Stimulated activated CD4-positive, alpha-beta T cell treated with anti-CD3 and anti-CD28 coated beads, TNF-alpha, amount 100 ng/mL, for 48 hours (primary cell): ENCODE data around the gene FBXO27.
"Not testable (repeated sequence)": the region's sequence is repeated elsewhere in the genome, so short reads cannot be mapped to it uniquely, and the experiment has no call there.

ENCODE experiments used
- DNase-seq, 3 donors: peaks; one replicate each; pipeline ENCODE4 v3.0.0-alpha.2; 2020; ENCODE audit warnings: low read depth in 3 of 3

The FBXO27 gene

DNA sequence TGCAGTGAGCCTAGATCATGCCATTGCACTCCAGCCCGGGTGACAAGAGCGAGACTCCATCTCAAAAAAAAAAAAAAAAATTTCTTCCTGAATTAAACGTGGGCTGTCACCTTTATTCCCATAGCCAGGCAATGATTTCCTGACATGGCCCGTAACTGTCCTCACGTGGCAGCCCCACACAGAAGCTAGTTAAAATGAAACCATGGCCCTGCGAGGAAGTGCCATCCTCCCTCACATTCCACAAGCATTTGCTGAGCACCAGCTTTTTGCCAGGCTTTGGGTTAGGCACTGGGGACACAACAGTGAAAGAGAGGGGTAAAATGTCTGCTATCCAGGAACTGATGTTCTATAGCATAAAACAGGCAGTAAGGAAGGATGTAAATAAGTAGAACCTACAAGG lies 13.2 kb upstream of the FBXO27 start:
- DNase-seq = no peak

DNA sequence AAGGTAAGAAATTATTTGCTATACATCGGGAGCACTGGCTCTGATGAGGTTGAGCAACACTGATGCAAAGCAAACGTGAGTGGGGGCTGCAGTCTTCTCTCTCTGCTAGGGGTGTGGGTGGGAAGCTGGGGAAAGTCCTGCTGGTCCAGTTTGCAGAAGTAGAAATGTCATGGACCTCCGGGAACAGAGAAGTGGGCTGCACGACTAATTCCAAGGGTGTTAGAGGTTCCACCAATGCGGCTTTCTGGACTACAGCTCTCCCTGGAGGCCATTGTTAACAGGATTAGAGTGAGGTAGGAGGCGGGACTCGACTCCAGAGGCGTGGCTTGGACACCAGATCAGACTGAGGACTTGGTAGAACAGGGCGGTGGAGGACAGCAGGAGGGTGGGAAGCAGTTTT lies 5.7 kb upstream of the FBXO27 start:
- no peak for DNase-seq

DNA sequence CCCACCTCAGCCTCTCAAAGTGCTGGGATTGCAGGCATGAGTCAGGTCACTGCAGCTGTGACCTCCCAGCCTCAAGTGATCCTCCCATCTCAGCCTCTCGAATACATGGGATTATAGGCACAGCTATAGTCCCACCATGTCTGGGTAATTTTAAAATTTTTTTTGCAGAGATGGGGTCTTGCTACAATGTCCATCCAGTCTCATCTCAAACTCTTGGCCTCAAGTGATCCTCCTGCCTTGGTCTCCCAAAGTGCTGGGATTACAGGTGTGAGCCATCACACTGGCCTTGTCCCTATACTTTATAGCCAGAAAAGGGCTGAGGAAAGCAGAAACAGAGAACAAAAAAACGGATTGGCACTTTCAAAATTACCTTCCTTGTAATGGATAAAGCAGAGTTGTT lies 4.8 kb upstream of the FBXO27 start:
- no peak for DNase-seq

DNA sequence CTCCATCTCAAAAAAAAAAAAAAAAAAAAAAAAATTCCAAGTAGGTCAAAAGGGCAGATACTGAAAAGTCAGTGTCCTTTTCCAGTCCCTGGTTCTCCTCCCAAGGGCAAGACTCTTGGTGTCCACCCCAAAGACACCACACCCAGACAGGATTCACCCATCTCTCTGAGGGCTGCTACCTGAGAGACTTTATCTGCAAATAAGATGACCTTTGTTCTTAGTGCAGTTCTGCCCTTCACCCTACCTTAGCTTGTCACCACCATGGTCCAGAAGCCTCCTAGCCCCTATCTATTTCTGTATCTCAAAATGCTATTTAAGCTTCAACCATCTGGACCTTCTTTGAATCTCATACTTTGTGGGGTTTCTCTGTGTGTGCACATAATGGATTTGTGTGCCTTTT lies 4.2 kb upstream of the FBXO27 start:
- no peak for DNase-seq

DNA sequence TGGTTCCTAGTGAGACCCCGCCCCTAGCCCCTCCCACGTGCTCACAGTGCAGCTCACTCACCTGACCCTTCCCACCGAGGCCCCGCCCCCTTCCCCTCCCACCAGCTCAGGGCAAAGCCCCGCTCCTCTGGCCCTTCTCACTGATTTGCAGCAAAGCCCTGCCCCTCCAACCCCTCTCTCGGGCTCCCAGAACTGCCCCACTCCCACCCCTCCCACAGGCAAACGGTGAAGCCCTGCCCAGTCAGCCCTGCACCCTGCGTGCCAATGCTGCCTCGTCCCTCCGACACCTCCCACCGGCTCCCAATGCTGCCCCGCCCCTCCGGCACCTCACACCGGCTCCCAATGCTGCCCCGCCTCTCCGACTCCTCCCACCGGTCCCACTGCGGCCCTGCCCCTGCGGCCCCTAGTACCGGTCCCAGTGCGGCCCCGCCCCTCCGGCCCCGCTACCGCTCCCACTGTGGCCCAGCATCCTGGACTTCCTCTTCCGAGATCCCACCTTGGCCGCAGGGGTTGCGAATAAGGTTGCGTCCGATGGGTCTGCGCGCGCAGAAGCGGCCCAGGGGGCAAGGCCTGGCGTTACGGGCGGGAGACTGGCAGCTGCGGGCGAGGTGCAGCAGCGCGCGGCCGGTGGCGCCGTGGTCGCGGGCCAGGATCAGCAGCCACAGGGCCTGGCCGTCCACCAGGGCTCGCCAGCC lies 834 bp downstream of the FBXO27 start:
- DNase-seq = peak; percentile 72 to 92 (median 73)

DNA sequence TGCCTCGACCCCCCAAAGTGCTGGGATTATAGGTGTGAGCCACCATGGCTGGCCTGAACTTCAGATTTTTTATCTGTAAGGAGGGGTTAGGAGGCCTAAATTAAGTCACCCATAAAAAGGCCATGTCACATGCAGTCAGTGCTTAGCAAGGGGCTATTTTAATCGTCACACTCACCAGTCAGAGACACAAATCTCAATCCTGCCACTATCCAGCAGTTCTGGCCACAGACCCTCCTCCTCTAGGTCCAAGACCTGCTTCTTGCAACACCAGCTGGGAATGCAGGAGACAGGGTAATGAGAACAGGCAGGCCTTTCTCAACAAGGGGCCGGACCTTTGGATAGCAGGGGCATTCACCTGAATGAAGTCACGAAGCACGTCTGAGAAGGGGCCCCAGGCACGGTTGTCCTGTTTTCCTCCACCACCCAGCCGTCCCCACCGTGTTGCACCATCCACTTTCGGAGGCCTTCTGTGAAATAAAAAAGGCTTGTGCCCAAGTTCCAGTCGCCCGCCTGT lies 1.4 kb downstream of the FBXO27 start:
- no peak for DNase-seq

DNA sequence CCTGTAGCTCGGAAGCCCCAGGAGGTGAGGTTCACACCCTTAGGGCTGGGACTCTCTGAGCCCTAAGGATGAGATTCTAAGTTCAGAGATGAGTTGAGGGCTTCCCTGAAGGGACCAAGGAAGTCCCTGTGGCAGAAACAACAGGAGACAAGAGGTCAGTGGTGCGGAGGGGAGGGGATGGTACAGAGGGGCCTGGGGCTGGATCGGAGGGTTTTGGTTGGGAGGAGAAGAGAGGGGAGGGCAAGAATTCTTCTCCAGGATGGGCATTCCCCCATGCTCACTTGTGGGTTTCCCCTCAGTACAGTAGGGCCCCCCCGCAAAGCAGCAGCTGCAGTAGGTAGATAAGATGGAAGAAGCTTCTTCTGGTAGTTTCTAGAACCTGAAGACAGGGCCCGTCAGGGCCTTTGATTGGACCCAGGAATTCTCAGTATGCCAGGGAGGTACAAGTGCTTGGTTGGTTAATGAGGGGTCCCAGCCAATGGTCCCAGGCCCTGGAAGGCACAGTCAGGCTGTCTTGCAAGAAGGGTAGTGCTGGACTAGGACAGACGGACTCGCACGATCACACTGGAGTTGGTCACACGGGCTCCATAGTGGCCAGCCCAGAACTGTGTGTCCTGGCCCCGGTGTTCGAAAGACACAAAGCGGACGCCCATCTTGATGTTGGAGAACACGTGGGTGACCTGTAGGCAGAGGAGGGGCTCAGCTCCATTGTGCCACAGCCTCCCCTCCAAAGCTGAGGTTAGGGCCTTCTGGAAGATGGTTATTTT lies 7.3 kb downstream of the FBXO27 start:
- DNase-seq = no peak

DNA sequence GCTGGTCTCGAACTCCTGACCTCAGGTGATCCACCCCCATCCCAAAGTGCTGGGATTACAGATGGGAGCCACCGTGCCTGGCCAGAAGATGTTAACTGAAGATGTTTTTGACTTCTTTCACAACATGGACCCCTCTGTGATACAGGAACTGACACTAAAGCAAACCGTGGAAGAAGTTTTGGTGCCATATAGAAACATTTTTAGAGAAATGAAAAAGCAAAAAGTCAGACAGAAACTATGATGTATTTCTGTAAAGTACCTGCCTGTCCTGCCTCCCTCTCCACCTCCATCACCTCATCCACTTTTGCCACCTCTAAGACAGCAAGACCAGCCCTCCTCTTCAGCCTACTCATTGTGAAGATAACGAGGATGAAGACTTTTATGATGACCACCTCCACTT lies 11.3 kb downstream of the FBXO27 start:
- no peak for DNase-seq

DNA sequence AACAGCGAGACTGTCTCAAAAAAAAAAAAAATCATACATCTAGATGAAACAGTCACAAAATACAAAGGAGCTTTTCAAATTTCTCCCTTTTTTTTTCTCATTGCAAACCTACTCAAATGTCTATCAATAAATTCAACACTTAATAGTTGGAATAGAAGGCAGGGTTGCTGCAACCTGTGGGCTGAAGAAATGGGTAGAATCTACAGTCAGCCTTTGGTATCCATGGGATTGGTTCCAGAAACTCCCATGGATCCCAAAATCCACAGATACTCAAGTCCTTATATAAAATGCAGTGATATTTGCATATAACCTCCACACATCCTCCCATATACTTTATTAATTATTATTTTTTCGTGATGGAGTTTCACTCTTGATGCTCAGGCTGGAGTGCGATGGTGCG lies 14.7 kb downstream of the FBXO27 start:
- no peak for DNase-seq

DNA sequence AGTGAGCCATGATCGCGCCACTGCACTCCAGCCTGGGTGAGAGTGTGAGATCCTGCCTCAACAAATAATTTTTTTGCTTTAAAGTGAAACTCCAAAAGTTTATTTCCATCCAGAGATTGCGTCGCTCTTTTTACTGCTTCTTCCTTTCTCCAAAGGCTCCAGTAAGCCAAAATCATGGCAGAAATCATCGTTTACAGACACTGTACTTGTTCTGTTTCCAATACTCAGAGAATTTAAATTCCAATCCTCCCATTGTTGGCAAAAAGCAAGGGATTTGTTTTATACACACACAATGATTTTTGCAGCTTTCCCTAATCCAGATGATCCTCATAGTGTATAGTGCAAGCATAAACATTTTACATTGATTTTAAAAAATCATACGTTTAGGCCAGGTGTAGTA lies 15.3 kb downstream of the FBXO27 start:
- DNase-seq = no peak

DNA sequence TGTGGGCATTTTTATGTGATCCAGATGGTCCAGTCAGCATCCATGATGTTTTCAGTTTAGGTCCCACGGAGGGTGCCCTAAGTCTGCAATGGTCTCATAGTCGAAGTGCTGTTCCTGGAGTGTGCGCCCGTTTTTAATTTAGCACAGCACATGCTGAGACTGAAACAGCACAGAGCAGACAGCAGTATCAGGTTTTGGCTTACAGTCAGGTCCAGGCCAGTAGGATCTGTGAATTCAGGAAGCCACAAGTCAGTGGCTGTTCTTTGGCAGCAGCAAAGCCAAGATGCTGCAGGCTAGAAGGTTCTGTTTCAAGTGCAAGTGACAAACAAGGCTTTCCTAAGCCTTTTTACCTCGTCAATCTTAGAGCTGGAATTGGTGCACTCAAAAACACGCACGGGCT lies 18.3 kb downstream of the FBXO27 start:
- DNase-seq = no peak

DNA sequence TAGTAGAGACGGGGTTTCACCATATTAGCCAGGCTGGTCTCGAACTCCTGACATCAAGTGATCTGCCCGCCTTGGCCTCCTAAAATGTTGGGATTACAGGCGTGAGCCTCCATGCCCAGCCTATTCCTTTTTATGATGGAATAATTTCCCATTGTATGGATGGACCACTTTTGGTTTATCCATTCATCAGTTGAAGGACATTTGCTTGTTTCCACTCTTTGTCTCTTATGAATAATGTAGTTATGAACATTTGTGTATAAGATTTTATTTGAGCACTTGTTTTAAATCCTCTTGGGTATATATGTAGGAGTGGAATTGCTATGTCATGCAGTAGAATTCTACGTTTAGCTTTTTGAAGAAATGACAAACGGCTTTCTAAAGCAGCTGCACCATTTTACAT lies 23.3 kb downstream of the FBXO27 start:
- DNase-seq = no peak

DNA sequence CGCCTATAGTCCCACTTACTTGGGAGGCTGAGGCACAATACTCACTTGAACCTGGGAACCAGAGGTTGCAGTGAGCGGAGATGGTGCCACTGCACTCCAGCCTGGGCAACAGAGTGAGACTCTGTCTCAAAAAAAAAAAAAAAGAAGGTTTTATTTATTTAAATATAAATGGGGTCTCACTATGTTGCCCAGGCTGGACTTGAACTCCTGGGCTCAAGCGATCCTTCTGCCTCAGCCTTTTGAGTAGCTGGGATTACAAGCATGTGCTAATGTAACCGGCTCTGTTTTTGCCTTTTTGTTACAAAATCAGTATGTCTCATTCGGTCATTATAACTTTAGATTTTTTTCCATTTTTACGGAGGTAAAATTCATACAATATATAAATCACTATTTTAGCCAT lies 24.2 kb downstream of the FBXO27 start:
- no peak for DNase-seq

DNA sequence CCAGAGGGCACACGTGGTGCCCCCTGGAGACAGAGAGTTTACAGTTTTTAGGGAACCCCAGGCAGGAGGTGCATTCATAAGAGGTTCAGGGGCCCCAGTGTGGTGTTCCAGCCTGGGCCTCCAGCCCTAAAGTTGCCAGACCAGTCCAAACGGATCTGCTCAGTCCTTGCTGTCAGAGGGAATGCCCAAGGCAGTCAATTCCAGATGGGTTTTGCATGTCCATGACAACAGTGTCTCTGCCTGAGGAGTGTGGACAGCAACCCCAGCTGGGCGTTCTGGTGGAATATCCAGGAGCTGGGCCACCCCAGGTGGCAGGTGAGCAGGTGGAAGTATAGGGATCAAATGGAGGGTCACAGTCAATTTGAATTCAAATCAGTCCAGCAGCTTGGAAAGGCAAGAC lies 25.3 kb downstream of the FBXO27 start:
- no peak for DNase-seq

DNA sequence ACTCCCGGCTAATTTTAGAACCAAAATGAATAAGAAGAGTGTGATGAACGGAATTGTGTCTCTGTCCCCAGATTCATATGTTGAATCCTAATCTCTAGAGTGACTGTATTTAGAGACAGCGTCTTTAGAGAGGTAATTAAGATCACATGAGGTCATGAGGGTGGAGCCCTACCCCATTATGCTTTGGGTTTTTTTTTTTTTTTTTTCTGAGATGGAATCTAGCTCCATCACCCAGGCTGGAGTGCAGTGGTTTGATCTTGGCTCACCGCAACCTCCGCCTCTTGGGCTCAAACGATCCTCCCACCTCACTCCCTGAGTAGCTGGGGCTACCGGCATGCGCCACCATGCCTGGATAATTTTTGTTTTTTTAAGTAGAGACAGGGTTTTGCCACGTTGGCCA lies 27.9 kb downstream of the FBXO27 start:
- no peak for DNase-seq

DNA sequence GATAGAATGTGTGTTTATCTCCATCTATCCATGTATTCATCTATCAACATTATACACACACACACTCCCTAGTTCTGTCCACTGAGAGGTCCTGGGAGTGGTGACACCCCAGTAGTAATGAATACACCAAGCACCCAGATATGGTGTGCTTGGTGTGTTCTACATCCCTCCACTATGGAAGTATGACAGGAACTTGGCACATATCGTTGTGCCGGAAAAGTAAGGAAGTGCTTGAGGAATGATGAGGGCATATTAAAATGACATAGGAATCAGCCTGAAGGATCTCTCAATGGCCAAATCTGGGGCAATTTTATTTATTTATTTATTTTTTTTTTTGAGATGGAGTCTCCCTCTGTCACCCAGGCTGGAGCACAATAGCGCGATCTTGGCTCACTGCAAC lies 28.6 kb downstream of the FBXO27 start:
- DNase-seq = no peak

DNA sequence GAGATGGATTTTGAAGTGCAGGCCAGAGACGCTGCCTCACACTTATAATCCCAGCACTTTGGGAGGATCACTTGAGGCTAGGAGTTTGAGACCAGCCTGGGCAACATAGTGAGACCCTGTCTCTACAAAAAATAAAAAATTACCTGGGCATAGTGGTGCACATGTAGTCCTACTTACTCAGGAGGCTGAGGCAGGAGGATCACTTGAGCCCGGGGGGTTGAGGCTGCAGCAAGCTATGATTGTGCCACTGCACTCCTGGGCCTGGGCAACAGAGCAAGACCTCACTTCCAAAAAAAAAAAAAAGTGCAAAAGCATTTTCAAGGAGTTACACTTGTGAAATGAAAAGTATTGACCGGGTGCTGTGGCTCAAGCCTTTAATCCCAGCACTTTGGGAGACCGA lies 29.2 kb downstream of the FBXO27 start:
- DNase-seq = no peak

DNA sequence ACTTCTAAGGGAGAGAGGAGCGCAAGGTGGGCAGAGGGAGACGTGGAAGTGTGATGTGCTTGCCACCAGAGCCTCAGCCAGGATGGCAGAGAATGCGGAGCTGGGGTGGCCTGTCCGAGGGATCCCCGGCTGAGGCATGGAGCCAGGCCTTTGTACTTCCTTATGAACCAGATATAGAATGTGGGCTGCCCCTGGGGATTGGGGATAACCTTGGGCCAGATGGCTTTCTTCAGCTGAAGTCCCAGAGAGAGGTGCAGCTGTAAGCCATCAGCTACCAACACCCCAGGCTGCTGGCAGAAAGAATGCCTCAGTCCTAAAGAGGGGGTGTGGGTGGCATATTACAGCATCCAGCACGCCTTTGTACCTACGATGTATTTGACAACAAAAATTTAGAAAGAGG lies 31.3 kb downstream of the FBXO27 start:
- no peak for DNase-seq

DNA sequence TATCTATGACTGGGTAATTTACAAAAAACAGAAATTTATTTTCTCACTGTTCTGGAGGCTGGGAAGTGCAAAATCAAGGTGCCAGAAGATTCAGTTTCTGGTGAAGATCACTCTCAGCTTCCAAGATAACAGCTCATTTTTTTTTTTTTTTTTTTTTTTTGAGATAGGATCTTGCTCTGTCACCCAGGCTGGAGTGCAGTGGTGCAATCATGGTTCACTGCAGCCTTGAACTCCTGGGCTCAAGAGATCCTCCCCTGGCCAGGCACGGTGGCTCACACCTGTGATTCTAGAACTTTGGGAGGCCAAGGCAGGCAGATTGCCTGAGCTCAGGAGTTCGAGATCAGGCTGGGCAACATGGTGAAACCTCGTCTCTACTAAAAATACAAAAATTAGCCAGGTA lies 34.8 kb downstream of the FBXO27 start:
- not testable (repeated sequence) for DNase-seq

DNA sequence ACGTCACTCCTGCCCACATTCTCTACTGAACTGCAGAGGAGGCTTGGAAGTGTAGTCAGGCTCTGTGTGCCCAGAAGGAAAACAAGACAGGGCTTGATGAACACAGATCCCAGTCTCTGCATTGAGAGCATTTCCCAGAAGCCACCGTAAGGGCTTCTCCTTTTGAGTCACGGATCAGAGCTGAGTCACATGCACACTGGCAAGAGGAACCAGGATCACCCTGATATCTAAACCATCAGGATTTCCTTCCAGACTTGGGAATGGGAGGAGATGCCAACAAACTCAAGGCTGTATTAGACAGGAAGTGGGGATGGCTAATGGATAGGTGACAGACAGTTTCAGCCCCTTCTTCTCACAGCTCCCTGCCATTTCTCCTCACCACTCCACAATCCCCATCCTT lies 39.1 kb downstream of the FBXO27 start:
- DNase-seq = no peak

DNA sequence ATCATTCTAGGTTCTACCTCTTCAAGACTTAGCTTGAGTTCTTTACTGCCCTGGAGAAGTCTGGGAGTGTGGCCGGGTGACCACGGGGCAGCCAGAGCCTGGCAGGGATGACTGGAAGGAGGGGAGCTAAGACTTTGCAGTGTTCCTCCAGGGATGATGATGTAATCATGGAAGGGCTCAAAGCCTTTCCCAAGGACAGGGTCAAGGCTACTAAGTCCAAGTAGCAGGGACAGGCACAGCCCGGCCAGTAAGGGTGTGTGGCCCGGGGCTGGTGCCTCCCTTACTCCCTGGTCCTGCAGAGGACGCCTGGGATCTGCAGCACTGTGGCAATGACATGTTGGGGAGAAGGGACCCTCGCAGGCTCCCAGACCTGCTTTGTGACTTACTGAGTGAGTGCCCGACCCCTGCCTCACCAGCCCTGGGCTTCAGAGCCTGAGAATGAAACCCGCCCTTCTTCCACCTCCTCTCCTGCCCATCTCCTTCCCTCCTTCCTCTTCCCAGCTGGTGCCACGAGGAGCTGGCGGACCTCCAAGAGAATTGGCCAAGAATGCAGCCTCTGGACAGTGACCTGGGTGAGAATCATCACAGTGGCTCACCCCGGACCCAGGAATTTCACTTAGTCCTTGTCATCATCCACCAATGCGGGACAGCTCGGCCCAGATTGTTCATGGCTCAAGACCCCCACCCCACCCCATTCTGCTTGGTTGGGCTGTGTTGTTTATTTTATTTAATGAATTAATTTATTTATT lies 41.2 kb downstream of the FBXO27 start:
- no peak for DNase-seq

DNA sequence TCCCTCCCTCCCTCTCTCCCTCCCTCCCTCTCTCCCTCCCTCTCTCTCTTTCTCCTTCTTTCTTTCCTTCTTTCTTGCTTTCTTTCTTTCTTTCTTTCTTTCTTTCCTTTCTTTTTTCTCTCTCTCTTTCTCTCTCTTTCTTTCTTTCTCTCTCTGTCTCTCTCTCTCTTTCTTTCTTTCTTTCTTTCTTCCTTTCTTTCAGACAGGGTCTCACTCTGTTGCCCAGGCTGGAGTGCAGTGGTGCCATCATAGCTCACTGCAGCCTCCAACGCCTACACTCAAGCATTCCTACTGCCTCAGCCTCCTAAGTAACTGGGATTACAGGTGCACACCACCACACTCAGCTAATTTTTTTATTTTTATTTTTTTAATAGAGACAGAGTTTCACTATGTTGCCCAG lies 42.7 kb downstream of the FBXO27 start:
- not testable (repeated sequence) for DNase-seq
